K562 (cell line): ENCODE measurements around the gene CNTN6.

Source experiments
- ESRRA ChIP-seq: fragments of 450-650 bp; IDR thresholded peaks from 2 replicates; pipeline ENCODE4 v1.6.1; 2014; ENCODE audit warnings: low read depth, mild to moderate bottlenecking, moderate library complexity, borderline replicate concordance
- HSF4 ChIP-seq: fragments of 250-450 bp; sonication (Bioruptor Pico); IDR thresholded peaks from 2 replicates; pipeline ENCODE4 v2.1.2; 2022; ENCODE audit warnings: mild to moderate bottlenecking, moderate library complexity, borderline replicate concordance

- TF ChIP-seq HSF4 (CRISPR knock-in tag) (no peak), ESRRA (no peak)
Observed at GRCh38 chr3:1135194-1135593, 42.4 kb downstream of the CNTN6 start.
